ENCODE measurements around the gene SPNS2.

SPNS2 gene

DNA sequence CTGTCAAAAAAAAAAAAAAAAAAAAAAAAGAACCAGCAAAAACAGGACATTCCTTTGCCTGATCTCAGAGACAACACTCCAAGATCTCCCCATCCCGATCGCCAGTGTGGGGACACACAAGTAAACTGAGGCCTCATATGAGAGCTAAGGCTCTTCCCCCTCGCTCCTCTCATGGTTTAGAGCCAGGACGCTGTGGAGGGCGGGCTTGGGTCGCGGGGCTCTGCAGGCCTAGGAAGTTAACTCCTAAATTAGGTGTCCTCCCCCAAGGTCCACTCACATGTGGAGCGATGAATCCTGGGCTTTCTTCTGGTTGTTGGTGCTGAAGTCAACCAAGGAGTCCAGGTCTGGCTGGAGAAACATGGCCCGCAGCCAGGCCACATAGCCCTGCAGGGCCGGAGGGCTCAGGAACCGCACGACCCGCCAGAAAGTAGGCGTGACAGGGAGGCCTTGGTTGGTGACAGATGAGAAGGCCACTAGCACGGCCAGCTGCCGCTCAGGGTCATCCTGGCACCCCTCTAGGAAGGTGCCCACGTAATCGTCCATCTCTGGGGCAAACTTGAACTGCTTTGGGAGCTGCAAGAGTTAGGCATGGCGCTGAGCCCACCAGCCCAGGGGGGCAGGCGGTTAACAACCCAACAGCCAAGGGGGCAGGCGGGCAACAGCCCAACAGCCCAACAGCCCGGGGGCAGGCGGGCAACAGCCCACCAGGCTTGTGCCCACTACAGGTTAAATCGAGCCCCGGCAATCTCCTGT, 51.3 kb downstream of the SPNS2 start:
- no peak for DNase-seq (ENCODE audit: low read depth in 1 of 2, low spot score in 1 of 2)

DNA sequence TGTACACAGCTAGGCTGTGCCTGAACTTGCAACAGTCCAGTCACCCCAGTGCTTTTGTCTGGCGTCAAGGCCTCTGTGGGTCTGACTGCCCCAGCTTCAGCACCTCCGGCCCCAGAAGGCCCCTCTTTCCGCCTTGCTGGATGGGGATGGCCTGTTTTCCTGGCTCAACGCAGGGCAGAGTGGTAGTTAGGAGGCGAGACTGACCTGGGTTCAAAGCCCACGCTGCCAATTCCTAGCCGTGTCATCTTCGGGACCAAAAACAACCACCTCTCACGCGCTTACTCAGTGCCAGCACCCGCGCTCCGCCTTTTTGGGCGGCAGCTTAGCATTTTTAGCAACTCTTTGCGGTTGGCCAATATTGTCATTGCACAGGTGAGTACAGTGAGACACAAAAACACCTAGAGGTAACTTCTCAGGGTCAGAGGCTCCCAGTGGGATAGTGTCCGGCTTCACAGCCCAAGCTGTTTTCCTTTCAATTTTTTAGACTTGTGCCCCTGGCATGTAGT, 51.9 kb downstream of the SPNS2 start:
- DNase-seq (ENCODE audit: low read depth in 1 of 2, low spot score in 1 of 2), result no peak

DNA sequence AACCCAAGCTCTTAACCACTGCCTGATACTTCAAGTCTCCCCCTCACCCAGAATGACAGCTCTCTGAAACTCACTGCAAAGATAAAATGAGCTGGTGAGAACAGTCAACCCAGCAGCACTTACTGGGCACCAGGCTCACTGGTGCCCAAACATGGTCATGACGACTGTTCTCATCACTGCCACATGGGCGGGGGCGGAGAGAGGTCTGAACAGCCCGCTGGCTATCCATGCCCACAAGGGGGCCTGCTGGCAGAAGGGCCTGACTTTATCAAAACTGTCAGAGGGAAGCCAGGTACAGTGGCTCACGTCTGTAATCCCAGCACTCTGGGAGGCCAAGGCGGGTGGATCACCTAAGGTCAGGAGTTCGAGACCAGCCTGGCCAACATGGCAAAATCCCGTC, 52.5 kb downstream of the SPNS2 start:
- no peak for DNase-seq (ENCODE audit: low read depth in 1 of 2, low spot score in 1 of 2)

DNA sequence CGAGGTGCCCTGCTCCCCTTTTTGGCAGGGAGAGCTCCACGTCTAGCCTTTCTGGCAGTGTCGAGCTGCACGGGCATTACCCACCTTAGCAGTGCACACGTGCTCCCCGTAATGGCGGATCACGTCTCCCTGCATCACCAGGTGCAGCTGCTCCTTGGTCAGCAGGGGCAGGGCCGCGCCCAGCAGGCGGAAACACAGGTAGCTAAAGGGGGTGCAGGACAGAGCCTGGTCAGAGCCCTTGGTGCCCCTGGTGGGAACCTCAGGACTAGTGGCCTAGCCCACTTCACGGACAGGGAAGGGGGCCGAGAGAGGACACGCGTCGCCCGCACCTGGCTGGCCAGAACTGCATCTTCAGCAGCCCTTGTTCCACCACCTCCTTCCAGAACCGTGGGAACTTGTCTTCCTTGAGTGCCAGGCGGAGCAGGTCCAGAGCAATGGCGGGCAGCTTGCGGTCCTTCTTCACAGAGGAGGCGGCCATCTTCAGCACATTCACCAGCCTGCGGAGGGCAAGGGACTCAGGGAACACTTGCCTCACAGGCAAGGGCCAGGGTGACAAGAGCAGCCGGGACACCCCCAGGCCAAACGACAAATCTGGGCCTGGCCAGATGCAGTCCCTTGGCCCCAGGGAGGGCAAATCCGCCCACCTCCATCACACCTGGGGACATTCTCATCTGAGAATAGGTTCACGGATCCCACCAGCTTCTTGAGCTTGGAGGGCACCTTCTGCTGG, 53.3 kb downstream of the SPNS2 start:
- DNase-seq (ENCODE audit: low read depth in 1 of 2, low spot score in 1 of 2), result no peak

DNA sequence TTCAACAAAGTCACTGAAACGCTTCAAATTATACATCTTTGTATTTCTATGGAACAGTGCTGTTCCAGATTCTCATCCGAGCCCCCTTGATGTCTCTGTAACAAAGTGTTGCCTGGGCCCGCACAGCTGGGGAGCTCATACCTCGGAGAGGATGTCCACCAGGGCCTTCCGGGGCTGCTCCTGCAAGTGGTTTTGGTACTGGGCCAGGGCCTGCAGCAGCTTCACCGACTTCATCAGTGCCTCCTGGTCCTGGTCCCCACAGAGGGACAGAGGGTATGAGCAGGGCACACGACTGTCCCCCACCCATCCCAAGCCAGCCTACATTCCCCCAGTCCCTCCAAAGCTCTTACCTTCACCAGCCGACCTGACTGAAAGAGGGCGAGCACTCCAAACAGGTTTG, 55.0 kb downstream of the SPNS2 start:
- no peak for DNase-seq (ENCODE audit: low read depth in 1 of 2, low spot score in 1 of 2)

DNA sequence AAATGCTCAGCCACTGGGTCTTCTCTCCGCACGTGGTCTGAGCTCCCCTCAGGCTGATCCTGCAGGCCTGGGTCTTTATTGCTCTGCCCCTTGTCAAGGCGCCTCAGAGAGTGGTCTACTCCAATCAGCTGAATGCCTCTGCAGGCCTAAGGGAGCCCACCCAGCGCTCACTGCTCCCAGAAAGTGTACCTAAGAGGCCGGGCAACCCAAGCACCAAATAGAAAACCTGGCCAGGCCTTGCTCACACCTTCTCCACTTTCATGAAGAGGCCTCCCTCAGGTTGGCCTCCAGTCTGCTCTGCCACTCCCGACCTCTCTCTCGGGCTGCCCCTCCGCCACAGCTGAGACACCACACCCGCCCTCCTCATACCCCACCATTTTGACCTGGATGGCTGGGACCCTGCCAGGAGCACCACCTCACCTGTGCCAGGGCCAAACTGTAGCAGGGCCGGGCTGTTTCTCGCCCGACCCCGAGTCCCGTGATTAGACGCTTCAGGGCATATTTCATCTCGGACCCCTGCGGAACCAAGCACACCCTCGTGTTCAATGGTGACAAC, 55.8 kb downstream of the SPNS2 start:
- DNase-seq (ENCODE audit: low read depth in 1 of 2, low spot score in 1 of 2), result no peak

DNA sequence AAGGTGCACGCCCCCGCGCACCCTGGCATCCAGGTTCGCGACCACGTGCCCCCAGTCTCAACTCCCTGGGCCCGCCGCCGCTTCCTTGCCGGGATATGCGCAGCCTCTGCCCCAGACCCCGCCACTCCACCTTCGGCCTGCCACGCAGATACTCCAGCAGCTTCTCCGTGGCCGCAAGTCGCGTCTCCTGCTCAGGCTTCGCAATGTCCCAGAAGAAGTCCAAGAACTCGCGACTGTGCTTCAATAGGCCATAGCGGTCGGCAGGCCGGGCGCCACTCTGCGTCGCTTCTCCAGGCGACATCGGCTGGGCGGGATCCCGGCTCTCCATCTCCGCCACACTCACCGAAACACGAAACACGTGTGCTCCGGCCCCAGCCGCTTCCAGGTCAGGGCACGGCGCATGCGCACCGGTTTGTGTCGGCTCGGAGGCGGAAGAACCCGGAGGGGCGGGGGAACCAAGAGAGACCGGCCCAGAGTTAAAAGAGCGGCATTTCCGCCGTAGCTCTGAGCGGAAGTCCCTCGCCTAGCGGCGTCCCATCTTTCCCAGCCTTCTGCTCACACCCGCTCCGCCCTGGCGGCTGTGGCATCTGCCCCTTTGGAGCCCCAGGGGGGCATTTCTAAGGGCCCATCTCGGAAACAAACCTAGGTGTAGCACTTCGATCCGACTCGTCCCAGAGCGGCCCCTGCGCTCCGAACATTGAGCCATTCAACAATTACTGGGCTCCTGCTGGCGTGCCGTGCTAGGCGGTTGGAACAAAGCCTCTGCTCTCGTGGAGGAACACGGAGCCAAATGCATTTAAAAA, 56.5 kb downstream of the SPNS2 start, which contains the start of gene MYBBP1A:
TSS of gene MYBBP1A (minus strand) at position 388 of the 803 bp plus-strand sequence. CDS start at position 328, 60 bp downstream.
- DNase-seq (ENCODE audit: low read depth in 1 of 2, low spot score in 1 of 2), result peak; percentile 93 to 96

DNA sequence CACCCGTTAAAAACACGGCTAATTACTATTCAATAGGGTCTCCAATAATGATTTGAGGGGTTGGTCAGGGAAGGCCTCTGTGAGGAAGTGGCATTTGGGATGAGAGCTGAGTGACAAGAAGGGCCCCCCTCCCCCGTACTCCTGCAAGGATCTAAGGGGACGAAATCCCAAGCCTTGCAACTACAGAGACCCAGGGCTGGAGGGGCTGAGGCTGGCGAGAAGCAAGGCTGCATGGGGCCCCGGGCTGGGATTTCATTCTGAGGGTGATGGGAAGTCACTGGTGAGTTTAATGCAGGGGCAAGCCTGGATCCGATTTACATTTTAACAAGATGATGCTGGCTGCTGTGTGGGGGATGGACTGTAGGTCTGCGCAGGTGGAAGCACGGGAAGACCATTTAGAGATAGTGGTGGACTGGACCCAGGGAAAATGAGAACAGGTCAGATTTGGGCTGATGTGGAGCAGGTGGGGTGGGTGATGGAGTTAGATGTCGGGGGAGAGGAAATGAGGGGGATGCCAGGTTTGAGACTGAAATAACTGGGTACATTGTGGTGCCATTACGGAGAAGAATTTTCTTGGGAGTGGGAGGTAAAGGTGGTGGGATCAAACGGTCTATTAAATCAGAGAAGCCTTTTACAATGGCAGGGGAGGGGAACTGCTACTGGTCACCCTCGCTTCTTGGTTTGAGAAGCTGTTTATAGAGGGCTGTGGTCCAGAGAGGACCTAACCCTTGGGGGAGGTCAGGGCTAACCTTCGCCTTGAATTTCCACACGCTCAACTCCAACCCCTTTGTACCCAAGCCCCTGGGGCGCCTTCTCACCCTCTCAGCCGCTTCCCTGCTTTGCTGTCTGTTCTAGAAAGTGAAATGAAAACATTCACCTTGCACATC, 57.4 kb downstream of the SPNS2 start:
- DNase-seq (ENCODE audit: low read depth in 1 of 2, low spot score in 1 of 2), result no peak

DNA sequence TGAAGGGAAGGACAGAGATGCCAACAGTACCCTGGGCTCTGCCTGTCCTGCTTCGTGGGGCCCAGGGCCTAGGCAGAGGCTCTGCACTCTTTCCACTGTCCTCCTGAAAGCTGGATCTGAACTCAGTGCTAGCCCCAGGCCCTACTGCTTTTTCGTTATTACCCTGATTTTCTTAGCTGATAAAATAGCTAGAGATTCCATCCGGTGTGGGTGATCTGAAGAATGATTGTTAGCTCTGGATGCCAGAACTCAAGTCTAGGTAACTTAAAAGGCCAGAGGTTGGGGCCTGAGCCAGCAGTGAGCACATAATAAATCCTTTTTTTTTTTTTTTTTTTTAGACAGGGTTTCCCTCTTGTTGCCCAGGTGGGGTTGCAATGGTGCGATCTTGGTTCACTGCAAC, 58.3 kb downstream of the SPNS2 start:
- no peak for DNase-seq (ENCODE audit: low read depth in 1 of 2, low spot score in 1 of 2)

DNA sequence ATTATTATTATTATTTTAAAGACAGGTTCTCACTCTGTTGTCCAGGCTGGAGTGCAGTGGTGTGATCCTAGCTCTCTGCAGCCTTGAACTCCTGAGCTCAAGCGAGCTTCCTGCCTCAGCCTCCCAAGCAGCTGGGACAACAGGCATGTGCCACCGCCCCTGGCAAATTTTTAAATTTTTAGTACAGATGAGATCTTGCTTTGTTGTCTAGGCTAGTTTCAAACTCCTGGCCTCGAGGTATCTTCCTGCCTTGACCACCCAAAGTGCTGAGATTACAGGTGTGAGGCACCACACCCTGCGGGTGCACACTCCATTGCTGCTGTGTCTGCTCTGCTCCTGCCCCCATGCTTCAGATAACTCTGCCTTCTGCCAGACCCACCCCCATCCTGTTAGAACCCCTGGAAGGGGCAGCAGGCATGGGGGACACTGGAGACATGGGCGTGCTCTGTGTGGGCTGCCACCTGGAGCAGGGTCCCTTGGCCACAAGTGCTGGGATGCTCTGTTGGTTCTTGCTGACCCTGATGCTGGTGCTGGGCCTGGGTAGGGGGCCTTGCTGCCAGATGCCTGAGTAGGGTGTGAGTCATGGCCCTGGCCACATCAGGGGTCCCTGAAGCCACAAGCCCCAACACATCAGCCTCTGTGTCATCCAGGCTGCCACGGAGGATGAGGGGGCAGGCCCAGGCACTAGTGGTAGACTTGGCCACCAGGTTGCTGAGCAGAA, 59.1 kb downstream of the SPNS2 start:
- DNase-seq (ENCODE audit: low read depth in 1 of 2, low spot score in 1 of 2), result no peak

DNA sequence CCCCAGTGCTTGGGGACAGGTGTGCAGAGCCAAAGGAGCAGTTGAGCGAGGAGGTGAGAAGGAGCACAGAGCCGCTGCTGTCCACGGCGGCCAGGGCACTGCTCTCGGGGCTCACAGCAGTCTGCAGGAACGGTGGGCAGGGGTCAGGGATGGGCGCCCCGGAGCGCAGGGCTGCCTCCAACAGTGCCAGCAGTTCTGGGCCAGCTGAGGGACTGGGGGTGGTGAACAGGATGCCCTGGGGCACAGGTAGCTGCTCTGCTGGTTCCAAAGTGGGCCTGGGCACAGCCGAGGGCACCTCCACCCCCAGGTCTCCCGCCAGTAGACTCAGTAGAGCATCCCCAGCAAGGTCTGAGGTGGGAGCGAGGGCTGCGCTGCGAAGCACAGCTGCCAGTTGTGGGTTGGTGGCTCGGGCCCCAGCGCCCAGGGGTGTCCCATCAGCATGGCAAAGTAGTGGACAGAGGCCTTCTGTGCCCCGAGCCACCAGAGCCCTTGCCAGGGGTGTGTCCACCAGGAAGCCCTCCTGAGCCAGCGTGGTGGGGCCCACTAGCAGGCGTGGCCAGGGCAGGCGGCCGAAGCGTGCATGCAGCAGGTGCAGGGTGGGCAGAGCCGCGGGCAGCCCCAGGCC, 59.8 kb downstream of the SPNS2 start:
- DNase-seq (ENCODE audit: low read depth in 1 of 2, low spot score in 1 of 2), result no peak

DNA sequence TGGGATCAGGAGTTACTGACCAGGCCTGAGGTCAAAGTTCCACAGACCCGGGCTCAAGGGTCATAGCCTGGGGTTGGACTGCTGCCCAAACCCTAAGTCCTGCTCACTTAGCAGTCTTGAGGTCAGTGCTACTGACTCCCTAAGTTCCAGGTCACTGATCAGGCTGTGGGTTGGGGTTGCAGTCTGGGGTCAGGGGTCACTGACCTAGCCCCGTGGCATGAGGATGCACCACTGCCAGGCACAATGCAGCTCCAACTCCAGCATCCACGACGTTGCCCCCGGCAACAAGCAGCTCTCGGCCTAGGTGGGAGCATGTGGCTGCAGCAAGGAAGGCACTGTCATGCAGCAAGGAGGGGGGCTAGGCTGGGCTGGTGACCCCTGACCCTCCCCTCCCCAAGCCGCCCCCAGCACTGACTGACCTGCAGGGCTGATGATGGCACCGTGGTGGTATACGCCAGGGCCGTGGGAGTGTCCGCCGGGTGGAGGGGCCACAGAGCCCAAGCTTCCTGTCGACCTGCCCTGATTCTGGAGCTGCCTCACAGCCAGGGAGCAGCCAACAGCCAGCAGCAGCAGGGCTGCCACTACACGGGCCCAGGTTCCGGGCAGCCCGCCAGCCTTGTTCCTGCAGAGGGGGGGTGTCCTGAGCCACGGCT, 60.6 kb downstream of the SPNS2 start:
- DNase-seq (ENCODE audit: low read depth in 1 of 2, low spot score in 1 of 2), result no peak

DNA sequence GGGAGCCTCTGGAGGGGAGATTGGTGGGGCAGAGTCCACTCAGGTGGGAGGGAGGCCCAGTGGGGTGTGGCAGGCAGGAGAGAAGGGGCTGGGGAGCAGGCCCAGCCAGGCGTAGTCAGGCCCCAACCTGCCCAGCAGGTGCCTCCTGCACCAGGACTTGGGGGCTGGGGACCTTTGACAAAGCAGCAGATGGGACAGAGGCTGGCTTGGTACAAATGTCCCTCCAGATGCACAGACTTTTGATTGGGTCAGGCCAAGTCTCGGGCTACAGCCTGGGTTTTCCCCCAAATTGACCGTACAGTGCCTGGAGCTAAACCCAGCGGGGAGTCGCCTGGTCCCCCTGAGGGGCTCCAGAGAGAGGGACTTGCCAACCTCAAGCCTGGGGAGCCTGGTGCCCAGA, 61.3 kb downstream of the SPNS2 start:
- DNase-seq (ENCODE audit: low read depth in 1 of 2, low spot score in 1 of 2), result no peak

DNA sequence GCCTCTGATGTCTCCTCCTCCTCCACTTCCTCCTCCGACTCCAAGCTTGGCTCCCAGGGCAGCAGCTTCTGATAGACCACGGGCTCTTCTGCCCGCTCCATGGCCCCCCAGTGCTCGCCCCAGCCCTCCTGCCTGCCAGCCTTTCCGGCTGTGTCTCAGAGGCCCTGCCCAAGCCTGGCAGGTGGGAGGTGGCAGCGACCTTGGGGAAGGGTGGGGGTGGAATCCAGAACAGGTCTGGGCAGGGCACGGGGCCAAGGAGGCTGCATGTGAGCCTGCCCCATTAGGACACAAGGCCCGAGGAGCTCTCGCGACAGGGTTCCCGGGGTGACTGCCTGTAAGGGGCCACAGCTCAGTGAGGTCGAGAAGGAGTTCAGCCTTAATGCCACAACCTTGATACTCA, 61.7 kb downstream of the SPNS2 start, which contains the start of gene GGT6:
TSS of gene GGT6 (minus strand) at position 157 of the 400 bp plus-strand sequence. CDS start at position 101, 56 bp downstream.
- DNase-seq (ENCODE audit: low read depth in 1 of 2, low spot score in 1 of 2), result no peak

DNA sequence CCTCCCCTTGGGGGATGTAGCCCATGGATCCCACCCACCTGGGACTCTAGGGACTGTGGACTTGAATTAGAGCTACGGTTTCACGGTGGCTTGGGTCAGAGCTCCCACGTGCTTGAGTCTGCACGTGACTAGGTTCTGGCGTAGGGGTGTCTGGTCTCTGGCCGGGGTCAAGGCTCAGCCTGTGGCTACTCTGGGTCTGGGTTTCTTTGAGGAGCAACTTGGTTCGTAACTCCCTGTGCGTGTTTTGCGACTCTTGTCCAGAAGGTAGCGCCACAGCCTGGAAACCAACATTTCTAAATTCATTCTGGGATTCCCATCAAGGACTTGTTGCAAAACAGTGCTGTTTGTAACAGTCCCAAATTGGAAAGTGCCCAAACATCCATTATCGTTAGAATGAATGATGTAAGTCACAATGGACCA, 62.2 kb downstream of the SPNS2 start:
- no peak for DNase-seq (ENCODE audit: low read depth in 1 of 2, low spot score in 1 of 2)

DNA sequence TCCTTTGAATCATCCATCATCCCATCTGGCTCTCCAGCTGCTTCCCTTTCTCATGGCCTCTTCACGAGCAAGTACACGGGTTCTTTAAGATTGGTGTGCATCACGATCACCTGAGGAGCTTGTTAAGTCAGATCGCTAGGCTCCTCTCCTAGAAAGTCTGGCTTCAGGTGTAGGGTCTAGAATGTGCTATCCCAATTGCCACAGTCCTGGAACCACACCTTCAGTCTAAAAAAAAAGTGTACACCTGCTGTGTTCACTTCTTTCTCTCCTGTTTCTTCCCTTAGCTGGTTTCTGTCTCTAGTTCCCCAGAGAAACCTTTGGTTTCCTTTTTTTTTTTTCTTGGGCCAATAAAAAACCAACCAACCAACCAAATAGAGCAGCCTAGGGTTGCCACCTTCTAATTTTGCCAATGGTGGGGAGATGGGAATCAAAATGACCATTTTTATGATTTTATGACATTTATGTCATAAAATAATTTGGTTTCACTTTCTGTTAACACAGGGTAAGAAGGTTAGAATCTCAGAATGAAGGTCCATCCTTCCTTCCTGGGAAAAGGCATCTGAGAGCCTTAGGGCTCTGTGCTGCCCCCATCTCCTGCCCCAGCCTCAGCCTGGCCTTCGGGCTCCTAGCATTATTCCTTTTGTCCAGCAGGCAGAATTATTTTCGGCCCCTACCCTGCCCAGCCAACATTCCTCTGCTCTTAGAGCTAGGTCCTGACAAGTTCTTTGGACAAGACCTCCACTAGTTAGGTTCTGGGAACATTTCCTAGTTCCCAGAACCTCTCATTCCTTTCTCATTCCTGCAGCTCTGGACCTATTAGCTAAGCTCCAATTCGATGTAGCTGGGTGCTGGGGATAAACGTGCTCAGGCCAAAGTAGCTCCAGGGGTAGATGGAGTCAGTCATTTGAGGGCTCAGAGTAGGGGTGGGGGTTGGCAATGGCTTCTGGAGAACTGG, 63.6 kb downstream of the SPNS2 start:
- DNase-seq (ENCODE audit: low read depth in 1 of 2, low spot score in 1 of 2), result no peak
